HG02981 (cell line): ENCODE measurements around the gene GDA.

ENCODE experiments used
- ATAC-seq: cut with Tn5 transposase; IDR thresholded peaks from one replicate; pipeline ENCODE4 v1.9.1; 2021; ENCODE audit warnings: mild to moderate bottlenecking, moderate library complexity; ENCODE audit not compliant: unreplicated experiment

Gene GDA

GRCh38 chr9:72149231-72149975 is at the start of gene GDA:
GDA (plus strand) TSS chr9:72149440; CDS start chr9:72149560, 120 bp downstream.
- peak; percentile 37 for ATAC-seq

- no peak for ATAC-seq
Measured at GRCh38 chr9:72102520-72102919, 46.7 kb upstream of the GDA start.

DNA sequence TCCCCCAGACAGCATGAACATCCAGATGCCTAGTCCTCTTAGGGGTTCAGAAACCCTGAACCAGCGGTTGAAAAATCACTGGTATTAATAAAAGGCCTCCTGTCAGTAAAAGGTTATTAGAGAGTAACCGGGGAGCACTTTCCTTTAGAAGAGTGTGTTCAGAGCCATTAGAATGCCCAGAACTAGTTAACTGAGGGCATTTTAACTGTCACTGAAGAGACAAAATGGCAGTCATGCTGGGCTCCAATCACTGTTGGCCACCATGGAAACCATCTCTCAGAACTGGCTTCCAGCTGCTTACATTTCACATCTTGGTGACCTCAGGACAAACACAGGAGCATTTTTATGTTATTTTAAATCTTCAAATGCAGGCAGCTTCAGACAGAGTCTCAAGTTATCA is 36.2 kb upstream of the GDA start:
- ATAC-seq, result no peak

- peak; percentile 76 for ATAC-seq
Measured at GRCh38 chr9:72119853-72120252, 29.4 kb upstream of the GDA start.

DNA sequence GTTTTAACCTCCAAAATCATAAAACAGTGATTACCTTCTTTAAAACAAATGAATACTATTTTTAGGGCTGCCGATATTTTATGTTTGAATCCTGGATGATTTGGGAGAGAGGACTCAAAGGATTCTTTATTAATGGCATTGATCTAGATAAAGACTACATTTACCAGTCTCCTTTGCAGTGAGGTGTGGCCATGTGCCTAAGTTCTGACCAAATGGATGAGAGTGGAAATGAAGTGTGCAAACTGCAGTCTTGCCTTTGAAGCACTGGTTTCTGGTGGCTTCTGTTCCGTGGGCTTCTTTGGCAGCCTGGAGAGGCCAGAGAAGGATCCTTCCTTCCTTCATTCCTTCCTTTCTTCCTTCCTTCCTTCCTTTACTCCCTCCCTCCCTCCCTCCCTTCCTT is 24.3 kb upstream of the GDA start:
- ATAC-seq, result no peak

- ATAC-seq, result no peak
Measured at GRCh38 chr9:72127753-72128152, 21.5 kb upstream of the GDA start.

DNA sequence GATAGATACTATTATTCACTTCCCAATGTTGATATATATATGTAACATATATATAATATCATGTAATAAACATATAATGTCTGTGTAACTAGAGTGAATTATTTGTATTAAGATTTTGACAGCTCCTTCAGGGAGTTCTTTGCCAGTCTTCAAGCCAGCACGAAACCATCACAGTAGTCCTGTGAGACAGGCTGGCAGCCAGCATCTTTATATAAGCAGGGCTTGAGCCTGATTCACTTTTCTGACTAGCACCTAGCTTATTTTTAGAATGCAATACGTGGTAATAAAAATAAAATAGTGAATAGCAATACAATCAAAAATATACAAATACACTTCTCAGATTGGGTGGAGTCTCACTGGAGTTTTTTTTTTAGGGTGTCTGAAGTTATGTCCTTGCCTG is 20.7 kb upstream of the GDA start:
- no peak for ATAC-seq

DNA sequence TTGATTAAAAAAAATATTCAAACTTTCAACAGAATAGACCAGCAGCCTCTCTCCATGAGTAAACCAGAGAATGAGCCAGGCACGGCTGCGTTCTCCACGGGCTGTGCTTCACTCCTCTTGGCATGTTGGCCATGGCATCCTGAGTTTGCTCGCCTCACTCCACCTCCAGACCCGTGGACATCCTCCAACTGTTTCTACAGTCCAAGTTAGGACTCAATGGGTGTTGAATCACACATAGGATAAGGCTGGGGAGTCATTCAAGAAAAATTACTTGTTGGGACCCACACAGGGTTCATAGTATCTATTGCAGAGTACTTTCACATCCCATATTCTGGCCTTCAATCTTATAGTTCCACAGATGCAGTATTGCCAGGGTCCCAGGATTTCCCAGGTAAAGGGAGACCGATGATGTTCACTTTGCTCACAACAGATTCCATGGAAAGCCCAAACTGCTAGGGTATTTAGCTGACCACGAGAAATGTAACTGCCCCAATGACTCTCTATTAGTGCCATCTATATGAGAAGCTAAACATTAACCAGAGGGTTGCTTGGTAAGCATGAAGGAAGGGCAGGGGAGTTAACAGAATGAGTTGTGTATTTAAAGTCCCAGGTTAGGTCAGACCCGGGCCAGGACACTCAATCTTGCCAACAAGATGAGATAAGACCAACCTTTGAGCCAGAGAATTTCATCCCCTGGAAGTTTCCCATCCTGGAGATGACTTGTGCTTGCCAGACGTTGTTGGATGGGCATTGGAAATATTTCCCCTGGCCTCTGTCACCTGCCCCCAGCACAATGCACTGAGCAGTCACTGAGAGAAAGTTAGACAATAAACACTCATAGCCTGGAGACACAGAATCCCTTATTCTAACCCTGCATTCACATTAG is 19.7 kb upstream of the GDA start:
- ATAC-seq, result no peak

DNA sequence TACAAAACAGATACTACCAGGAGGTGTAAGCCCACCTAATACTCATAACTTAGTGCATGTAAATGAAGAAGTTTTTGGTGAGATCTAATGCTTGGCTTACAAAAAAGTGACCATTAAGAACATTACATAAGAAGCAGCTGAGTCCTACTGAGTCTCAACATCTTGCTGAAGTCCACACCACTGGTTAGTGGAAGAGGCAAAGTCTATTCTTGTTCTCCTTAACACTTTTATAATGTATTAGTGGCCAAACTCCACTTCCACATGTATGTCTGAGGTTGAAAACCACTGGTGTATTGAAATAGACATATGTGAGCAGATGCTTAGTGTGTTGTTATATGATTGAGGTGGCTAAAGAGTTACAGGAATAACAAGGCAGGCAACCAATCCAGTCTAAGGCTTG is 18.9 kb upstream of the GDA start:
- ATAC-seq, result no peak

DNA sequence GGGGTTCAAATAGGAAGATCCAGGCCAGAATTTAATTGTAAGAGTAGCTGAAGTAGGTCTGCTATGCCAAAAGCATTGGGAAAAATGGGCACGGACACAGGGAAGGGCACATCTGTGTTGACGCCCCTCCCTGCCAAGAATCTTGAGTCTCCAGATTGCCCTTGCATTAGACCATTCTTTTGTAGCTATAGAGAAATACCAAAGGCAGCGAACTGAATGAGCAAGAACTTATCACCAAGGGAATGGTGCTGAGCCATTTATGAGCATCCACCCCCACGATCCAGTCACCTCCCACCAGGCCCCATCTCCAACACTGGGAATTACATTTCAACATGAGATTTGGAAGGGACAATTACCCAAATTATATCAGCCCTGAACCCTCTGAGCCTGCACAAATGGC is 18.0 kb upstream of the GDA start:
- no peak for ATAC-seq

- ATAC-seq, result no peak
Measured at GRCh38 chr9:72132052-72132451, 17.2 kb upstream of the GDA start.

GRCh38 chr9:72133365-72134035 is 15.7 kb upstream of the GDA start:
- ATAC-seq, result no peak

DNA sequence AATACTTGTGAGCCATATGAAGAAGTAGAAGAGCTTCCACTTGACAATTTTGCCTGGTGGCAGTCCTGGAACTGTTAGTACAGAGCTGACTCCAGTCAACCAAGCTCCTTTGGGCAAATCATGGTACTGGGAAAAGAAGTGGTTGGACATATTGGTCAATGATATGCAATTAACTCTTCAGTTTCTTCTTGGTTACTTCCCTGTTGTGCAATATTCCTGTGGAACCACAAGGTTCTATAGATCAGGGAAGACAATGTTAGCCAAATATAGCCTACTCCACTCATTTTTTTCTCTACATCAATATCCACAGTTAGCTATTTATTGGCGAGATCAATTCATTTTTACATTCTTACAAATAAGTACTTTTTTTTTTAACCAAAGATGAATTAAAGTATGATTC is 14.4 kb upstream of the GDA start:
- ATAC-seq, result no peak

DNA sequence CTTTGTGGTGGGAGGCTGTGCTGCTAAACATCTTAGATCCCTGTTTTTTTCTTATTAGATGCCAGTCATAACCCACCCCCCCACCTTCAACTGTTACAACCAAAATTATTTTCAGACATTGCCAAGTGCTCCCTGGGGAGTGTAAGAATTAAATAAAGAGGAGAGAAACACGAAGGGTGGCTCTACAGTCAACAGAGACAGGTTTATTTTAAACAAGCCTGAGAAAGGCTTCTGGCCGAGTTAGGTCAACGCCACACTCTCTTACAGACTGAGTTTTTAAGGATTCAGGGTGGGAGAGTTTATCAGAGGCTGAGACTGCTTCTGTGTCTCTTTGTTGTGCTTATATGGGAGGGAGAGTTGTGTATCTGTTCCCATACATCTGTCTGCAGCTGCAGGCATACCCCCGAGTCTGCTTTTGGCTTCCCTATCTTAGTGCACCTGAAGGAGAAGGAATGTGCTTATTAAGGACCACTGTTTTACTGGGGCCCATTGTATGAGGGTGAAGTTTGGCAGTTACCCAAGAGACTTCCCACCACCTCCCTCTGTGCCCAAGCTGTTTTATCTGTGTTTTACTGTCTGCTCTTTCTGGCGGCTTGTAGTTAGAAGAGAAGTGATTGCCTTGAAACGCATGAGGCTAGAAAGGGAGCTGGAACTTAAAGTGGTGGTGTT is 11.4 kb upstream of the GDA start:
- ATAC-seq, result no peak

DNA sequence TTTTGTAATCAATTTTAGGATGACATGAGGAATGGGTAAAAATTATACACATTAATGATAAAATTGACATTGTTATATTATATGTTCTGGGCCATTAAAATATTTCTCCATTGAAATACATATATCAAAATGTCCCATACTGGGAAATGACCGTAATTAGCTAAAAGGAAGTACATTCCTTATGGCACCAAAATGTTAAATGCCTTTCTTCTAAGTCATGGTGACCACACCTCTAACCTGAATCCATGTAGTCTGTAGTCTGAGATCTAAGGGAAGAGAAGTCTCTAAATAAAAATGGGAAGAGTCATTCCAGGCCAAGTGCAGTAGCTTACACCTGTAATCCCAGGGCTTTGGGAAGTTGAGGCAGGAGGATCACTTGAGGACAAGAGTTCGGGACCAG is 10.0 kb upstream of the GDA start:
- ATAC-seq, result no peak

DNA sequence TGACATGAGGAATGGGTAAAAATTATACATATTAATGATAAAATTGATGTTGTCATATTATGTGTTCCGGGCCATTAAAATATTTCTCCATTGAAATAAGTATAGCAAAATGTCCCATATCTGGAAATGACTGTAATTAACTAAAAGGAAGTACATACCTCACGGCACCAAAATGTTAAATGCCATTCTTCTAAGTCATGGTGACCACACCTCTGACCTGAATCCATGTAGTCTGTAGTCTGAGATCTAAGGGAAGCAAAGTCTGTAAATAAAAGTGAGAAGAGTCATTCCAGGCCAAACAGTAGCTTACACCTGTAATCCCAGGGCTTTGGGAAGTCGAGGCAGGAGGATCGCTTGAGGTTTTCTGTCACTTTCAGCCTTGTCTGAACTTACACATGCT is 8.7 kb upstream of the GDA start:
- no peak for ATAC-seq

GRCh38 chr9:72141484-72141883 is 7.8 kb upstream of the GDA start:
- no peak for ATAC-seq

GRCh38 chr9:72144756-72145492 is 4.3 kb upstream of the GDA start:
- no peak for ATAC-seq

- no peak for ATAC-seq
Measured at GRCh38 chr9:72145733-72146505, 3.3 kb upstream of the GDA start.

GRCh38 chr9:72147676-72148075 is 1.6 kb upstream of the GDA start:
- no peak for ATAC-seq
